ENCODE results near the gene GSTA4.
"Not testable (repeated sequence)": the region's sequence is repeated elsewhere in the genome, so short reads cannot be mapped to it uniquely, and the experiment has no call there.

GSTA4 gene

DNA sequence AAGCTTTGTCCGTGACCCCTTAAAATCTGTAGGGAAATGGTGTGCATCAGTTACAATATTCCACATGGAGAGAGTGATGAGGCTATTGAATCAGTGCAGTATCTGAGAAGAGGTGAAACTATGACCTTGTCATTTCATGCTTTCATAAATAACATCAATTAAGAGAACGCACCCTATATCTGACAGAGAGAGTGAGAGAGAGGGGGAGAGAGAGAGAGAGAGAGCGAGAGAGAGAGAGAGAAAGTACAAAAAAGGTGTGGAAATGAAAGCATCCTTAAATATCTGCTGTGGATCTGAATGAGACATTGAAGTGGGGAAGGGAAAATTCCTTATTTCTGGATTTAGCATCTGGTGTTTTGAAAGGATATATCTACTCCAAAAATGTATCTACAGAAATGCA lies 12.4 kb downstream of the GSTA4 start:
- Histone ChIP-seq H3K4me3 (no peak overlapping the region), H3K27ac (no peak overlapping the region)

DNA sequence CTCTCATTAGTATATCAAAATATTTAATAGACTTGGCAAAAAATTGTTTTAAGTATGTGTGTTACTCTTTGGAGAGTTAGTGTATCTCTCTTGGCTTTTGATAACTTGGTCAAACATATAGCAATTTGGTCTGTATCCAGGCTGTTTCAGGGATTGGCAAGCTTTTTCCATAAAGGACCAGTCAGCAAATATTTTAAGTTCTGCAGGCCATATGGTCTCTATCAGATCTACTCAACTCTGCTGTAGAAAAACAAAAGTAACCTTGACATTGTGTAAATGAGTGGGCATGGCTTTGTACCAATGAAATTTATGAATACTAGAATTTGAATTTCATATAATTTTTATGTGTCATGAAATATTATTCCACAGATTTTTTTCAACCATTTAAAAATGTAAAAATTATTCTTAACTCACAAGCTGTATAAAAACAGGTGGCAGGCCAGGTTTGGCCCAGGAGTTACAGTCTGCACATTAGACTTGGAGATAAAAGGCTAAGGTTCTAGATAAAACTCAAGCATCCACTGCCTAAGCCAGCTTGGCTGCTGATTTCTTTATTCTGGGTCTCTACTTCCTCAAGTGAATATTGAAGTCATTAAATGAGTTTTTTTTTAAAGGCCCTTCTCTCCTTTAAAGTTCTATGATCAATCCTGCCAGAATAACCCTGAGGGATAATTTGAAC lies 13.7 kb downstream of the GSTA4 start:
- Histone ChIP-seq H3K4me3 (no peak overlapping the region), H3K27ac (no peak overlapping the region)

DNA sequence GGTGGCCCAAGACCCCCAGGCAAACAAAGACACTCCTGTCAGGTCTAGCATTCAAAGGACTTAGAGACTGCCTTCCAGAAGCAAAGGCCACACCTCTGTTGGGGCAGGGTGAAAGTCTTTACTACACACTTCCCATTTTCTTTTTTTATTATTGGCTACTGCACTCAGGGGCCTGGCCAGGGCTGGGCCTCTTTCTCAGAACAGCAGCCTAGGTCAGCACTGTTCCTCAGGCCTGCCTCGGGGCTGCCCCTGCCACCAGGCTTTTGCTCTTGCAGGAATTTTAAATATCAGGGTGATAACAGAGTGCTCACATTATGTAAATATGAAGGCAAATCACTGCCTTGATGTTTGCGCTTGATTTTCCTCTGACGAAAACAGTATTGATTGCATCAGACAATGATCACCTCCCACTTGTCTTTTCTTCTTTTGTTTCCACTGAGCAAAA lies 18.5 kb downstream of the GSTA4 start:
- peak overlapping the region in 1 of 21 experiments; percentile 9 for H3K27ac ChIP-seq
- no peak overlapping the region for H3K4me3 ChIP-seq

DNA sequence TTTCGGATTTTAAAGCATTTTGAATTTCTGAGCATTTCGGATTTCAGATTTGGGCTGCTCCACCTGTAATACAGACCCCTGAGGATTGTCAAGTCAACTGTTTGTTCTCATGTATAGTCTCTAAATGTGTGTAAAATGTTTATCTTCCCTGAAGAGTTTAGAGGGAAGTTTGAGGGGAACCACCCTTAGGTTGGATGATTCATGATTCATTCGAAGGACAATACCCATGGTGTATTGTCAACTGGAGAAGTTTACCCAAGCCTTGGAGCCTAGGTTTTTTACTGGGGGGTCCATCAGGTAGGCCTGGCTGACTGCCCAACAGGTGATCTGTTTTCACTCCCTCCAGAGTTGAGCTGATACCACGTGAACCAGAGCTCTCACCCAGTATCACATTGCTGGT lies 18.9 kb downstream of the GSTA4 start:
- H3K4me3 ChIP-seq = no peak overlapping the region
- H3K27ac ChIP-seq = no peak overlapping the region

DNA sequence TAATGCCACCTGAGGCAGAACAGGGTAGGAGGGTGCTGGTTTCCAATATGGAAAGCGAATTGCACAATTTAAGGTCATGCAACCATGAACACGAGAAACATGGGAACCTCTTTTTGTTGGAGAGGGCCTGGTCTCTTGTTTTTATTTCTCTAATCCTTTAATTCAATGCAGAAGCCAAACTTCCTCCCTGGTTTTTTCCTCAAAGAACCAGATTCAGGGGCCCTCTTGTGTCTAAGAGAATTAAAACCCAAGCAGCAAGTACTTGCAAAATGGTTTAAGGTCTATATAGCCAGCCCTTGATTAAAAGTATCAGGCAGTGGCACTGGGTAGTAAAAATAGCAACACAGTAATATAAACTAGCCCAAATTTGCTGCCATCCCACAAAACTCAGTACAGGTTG lies 19.5 kb downstream of the GSTA4 start:
- no peak overlapping the region for H3K4me3 ChIP-seq
- no peak overlapping the region for H3K27ac ChIP-seq

DNA sequence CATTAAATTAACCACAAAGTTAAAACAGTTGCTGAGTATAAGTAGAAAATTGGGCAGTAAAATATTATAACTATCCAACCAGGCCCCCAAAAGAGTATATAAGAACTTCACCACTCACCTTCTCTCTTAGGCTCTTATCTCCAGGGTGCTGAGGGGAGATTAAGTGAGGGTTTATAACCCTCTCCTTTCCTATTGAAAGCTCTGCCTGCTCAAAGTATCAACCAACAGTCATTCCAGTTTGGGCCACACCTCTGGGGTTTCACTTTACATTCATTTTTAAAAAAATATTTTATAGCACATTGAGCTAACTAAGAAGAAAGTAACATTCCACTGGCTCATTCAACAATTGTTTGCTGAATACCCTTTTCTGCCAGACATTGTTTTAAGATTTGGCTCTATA lies 22.1 kb downstream of the GSTA4 start:
- no peak overlapping the region for H3K27ac ChIP-seq
- no peak overlapping the region for H3K4me3 ChIP-seq

DNA sequence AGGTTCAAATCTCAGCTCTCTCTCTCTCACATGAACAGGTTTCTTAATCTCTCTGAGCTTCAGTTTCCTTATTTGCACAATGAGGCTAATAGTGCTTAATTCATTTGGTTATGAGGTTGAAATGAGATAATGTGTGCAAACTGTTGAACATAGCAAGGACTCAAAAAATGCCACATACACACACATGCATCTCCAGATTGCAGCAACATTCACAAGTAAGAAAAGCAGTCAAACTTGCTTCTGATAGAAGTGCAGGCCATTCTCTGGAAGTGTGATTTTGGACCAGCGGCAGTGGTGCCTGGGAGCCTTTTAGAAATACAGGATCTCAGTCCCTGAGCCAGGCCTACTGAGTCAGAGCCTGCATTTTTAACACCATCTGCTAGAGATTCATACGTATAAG lies 25.7 kb downstream of the GSTA4 start:
- Histone ChIP-seq H3K27ac (no peak overlapping the region), H3K4me3 (no peak overlapping the region)

DNA sequence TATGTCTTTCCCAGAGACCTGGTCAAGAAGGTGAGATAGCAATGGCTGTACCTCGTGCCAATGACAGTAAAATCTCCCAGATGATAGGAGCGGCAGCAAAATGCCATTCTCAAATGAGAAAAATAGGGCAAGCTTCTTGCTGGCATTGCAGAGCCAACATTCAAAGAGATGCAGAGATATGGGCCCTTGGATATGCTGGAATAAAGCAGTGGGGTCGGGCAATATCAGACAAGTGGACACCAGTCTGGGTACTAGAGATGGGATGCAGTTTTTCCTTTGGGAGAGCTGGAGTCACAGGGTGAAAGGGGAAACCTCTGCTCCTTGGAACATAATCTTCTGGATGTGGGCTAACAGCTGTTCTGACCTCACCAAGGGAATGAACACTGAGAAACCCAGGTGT lies 29.0 kb downstream of the GSTA4 start:
- no peak overlapping the region for H3K4me3 ChIP-seq

DNA sequence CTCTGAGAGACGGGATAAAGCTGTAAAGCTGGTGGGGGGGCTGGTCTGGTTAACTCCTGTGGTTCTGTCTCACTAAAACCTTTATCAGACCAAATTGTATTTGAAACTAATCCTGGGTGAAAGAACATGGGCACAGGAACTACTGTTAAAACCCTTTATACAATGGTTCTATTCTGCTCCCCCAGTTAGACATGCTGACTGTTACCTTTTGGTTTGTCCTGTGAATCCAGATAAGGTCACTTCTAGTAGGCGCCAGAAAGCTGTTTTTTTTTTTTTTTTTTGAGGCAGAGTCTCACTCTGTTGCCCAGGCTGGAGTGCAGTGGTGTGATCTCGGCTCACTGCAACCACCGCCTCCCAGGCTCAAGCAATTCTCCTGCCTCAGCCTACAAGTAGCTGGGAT lies 29.7 kb downstream of the GSTA4 start:
- H3K27ac ChIP-seq = no peak overlapping the region
- no peak overlapping the region for H3K4me3 ChIP-seq

More for the DNA sequence above, 29.0 kb downstream of the GSTA4 start:
- no peak overlapping the region for H3K27ac ChIP-seq

DNA sequence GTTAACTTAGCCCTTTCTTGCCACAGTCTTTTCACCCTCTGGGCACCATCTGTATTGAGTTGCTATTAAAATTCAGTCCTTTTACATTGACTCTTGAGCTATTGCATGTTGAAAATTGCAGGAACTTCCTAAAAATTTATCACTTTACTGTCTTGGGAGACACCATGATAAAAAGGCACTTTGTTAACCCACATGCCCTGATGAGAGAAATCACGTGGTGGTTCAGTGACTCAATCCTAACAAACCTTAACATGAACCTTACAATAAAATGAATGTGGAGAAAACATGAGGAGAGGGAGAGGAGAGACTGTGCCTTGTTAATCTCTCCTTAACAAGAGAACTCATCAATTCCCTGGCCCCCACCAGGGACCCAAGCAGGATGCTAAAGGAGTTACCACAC lies 30.8 kb downstream of the GSTA4 start:
- no peak overlapping the region for H3K4me3 ChIP-seq
- H3K27ac ChIP-seq = no peak overlapping the region

DNA sequence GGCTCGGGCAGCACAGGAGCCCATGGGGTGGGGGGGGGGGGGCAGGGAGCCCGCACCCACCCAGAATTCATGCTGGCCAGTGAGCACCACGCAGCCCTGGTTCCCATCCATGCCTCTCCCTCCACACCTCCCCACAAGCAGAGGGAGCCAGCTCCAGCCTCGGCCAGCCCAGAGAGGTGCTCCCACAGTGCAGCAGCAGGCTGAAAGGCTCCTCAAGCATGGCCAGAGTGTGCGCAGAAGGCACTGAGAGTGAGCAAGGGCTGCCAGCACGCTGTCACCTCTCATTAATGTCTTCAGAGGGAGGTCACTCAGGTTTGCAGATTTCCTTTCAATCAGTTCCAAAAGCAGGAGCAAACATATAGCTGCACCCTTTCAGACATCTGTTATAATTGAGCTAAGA lies 32.4 kb downstream of the GSTA4 start:
- Histone ChIP-seq H3K27ac (no peak overlapping the region), H3K4me3 (no peak overlapping the region)

DNA sequence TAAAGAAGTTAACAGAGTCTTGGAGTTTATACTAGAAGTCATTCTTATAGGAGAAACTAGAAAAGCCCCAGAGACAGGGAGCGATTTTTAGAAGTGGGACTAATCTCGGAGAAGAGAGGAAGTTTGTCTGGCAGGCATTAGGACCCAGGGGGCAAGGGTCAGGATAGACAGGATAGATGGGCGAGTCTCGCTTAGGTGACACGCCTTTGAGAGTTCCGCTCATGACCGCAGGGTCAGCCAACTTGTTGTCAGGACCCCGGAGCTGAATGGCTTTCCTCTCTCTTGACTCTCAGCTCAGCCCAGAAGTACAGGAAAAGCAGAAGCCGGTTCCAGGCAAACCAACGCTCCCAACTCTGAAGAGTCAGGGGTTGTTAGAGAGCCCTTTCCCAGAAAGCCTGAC lies 34.1 kb downstream of the GSTA4 start:
- not testable (repeated sequence) for H3K4me3 ChIP-seq, H3K27ac ChIP-seq

DNA sequence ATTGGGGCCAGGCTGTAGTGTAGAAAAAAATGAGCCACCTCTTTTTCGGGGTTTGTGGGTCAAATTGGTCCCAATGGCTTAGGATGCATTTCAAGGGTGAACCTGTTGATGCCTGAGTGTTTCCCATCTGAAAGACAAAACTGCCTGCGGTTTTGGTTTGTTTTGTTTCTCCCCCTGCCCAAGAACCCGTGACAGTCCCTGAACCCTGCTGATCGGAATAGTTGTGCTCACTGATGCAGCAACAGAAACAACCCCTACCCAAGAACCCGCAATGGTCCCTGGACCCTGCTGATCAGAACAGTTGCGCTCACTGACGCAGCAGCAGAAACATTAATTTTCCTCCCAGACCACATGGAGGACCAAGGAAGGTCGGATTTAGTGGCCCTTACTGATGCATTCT lies 34.9 kb downstream of the GSTA4 start:
- H3K4me3 ChIP-seq, H3K27ac ChIP-seq: not testable (repeated sequence)

DNA sequence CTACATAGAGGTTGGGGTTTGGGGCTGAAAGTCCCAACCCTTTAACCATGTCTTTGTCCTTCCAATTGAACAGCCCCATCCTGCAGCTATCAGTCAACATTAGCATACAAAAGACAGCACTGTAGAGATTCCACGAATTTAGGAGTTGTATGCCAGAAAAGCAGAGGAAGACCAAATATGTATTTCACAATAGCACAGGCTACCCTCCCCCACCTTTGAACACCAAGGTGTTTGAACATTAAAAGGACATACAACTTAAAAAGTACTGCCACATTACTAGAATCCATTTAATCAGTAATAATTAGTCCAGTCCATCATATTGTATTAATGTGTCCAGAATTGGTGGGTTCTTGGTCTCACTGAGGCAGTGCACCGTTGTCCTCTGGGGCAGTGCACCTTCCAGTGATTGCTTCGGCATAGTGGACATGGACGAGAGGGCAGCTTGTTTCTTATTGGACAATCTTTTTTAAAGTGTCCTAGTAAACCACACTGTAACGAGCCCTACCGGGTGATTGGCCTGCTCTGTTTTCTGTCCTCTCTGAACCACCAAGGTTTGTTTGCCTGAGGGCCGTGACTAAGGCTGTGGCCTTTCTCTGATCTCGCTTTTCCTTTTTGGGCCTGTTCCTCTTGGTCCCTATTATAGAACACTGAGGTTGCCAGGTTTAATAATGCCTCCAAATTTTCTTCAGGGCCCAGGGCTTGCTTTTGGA lies 36.4 kb downstream of the GSTA4 start:
- Histone ChIP-seq H3K27ac (no peak overlapping the region), H3K4me3 (no peak overlapping the region)

DNA sequence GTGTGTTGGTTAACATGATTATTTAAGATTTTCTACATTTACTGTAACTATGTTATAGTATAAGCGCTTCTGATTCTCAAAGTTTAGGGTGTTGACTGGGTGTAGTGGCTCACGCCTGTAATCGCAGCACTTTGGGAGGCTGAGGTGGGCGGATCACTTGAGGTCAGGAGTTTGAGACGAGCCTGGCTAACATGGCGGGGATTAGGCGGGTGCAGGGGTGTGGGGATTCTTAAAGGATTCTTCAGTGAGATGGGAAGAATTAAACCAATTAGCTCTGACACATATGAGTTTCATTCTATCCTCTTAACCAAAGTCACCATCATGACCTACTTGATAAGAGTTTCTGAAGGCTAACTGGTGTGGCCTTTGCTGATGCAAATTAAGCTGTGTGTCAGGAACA lies 39.2 kb downstream of the GSTA4 start:
- H3K27ac ChIP-seq = no peak overlapping the region
- no peak overlapping the region for H3K4me3 ChIP-seq

DNA sequence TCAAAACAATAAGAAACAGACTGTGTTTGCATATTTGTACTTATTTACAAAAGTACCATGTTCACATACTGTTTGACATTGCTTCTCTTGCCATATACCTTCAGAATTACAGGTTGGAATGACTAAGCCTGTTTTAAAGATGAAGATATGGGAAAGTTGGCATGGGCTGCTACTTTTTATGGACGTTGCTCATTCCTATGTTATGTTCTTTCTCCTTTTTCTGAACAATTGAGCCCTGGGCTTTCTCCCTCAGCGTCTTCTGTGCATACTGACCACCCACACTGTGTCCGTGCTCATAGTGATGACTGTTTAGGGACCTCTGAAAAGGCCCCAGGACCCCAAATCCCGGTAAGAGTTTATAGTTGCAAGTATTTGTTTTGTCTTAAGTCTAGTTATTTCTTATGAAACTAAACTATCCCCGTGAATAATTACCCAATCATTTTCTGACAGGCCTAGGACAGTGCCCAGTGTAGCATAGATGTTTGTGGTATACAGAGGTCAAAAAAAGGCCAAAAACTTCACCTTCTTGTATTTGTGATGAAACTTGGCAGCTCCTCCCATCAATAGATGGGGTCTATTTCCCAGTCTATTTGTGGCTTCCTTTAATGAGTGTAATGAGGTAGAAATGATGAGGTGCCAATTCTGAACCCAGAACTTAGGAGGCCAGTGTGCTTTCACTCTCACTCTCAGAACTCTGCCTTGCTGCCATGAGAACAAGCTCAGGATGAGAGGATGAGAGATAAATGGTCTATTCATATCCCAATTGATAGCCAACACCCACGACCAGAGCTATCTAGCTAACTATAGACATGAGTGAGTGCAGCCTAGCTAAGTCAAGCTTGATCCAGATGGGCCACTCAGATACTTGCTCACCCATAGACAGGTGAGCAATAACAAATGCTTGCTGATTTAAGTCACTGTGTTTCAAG lies 40.9 kb downstream of the GSTA4 start:
- H3K4me3 ChIP-seq = no peak overlapping the region
- no peak overlapping the region for H3K27ac ChIP-seq

DNA sequence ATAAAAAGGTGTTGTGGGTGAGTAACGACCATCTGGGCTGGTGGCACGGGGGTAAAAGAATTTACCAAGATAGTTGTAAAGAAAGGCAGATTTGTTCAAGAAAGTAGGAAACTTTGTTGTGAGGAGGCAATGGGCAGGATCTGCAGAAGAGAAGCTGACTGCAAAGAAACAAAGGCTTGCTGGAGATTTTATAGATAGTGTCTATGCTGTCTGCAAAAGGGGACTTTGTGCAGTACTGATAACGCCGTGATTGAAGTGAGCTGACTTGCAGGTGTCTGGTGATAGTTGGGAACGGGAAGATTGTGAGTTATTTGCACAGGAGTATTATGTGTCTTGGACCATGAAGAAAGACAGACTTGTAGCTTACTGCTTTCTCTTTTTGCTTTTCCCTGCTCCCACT lies 48.8 kb downstream of the GSTA4 start:
- no peak overlapping the region for H3K4me3 ChIP-seq
- no peak overlapping the region for H3K27ac ChIP-seq

DNA sequence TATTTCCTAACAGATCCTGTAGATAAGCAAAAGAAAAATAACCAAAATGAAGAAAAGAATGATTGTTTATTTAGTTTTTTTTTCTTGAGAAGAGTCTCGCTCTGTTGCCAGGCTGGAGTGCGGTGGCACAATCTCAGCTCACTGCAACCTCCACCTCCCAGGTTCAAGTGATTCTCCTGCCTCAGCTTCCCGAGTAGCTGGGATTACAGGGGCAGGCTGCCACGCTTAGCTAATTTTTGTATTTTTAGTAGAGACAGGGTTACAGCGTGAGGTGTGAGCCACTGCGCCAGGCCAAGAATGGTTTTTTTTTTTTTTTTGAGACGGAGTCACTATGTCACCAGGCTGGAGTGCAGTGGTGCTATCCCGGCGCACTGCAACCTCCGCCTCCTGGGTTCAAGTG lies 52.3 kb downstream of the GSTA4 start:
- not testable (repeated sequence) for H3K27ac ChIP-seq, H3K4me3 ChIP-seq

DNA sequence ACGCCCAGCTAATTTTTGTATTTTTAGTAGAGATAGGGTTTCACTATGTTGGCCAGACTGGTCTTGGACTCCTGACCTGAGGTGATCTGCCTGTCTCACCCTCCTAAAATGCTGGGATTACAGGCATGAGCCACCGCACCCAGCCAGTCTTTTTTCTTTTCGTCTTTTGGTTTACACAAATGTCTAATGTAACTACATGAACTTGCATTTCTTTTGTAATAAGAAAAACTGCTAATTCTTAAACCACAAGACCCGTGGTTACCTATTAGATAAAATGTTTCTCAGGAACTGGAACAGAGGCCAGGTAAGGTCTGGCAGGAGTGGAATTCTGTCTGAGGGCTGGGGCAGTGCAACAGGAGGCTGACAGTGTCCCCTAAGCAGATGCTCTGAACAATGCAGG lies 52.9 kb downstream of the GSTA4 start:
- H3K27ac ChIP-seq = no peak overlapping the region
- no peak overlapping the region for H3K4me3 ChIP-seq

DNA sequence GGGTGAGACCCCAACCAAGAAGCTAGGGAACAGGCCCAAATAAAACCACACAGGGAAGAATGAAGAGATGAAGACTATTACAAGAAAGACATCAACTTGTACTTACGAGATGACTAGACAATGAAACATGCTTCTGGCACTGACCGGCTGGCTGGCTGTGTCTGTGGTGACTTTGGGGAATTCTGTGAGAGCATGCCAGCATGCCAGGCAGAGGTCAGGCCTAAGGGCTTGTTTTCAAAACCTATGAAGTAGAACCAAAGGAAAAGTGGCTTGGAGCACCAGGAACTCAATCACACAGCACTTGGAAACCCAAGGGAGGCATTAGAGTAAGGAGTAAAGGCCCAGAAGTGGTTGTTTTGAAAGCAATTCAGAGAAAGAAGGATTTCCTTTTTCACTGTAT lies 57.2 kb downstream of the GSTA4 start:
- Histone ChIP-seq H3K4me3 (no peak overlapping the region), H3K27ac (no peak overlapping the region)

DNA sequence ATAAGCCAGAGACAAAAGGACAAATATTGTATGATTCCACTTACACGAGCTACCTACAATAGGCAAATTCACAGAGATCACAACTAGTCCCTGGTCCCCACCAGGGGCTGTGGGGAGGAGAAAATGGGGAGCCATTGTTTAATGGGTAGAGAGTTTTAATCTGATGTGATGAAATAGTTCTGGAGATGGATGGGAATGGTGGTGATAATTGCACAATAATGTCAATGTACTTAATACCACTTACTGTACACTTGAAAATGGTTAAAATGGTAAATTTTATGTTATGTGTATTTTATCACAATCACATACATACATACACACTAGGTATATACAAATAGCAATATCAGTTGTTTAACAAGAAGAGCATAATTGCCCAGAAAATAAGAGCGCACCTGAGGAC lies 61.3 kb downstream of the GSTA4 start:
- Histone ChIP-seq H3K4me3 (no peak overlapping the region), H3K27ac (no peak overlapping the region)
